ENCODE measurements around the gene AGPAT1. TPM values are rescaled to one million over a fixed set of nuclear protein-coding genes. Genes with fewer than 3 reads are reported as not detected.

The AGPAT1 gene
- total RNA-seq, 1 experiment from 2014 or later = 84.5 TPM

DNA sequence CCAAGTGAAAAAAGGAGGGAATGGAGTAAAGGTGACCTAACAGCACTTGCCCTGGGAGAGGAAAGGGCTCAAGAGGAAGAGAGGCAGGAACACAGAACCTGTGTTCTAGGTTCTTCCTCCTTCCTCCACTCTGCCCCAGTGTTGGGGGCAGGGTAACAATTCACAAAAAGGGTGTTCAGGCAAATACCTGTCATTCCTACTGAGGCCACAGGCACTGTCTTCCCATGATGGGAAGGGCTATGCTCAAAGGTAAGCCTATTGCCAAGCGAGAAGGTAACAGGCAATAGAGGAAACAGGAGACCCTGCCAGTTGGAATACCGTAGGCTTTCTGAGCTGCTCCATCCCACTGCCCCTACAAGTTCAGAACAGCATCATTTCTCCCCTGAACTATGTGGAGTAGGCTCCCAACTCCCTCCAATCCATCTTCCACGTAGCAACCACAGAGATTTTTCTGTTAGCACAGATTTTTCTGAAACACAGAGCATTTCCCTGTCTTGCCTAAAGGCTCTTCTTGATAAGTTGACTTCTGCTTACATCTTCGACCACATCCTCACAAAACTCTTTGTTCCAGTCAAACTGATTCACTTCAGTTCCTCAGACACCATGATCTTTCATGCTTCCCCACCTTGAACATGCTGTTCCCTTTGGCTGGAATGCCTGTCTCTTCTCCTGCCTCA lies 2.7 kb downstream of the AGPAT1 start (continued):
- TF ChIP-seq, protein P1, sequence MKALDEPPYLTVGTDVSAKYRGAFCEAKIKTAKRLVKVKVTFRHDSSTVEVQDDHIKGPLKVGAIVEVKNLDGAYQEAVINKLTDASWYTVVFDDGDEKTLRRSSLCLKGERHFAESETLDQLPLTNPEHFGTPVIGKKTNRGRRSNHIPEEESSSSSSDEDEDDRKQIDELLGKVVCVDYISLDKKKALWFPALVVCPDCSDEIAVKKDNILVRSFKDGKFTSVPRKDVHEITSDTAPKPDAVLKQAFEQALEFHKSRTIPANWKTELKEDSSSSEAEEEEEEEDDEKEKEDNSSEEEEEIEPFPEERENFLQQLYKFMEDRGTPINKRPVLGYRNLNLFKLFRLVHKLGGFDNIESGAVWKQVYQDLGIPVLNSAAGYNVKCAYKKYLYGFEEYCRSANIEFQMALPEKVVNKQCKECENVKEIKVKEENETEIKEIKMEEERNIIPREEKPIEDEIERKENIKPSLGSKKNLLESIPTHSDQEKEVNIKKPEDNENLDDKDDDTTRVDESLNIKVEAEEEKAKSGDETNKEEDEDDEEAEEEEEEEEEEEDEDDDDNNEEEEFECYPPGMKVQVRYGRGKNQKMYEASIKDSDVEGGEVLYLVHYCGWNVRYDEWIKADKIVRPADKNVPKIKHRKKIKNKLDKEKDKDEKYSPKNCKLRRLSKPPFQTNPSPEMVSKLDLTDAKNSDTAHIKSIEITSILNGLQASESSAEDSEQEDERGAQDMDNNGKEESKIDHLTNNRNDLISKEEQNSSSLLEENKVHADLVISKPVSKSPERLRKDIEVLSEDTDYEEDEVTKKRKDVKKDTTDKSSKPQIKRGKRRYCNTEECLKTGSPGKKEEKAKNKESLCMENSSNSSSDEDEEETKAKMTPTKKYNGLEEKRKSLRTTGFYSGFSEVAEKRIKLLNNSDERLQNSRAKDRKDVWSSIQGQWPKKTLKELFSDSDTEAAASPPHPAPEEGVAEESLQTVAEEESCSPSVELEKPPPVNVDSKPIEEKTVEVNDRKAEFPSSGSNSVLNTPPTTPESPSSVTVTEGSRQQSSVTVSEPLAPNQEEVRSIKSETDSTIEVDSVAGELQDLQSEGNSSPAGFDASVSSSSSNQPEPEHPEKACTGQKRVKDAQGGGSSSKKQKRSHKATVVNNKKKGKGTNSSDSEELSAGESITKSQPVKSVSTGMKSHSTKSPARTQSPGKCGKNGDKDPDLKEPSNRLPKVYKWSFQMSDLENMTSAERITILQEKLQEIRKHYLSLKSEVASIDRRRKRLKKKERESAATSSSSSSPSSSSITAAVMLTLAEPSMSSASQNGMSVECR (CRISPR knock-in tag; IDR thresholded peaks at IDR 0.05; ENCODE audit: borderline replicate concordance) = no peak
- TF ChIP-seq, protein P2, sequence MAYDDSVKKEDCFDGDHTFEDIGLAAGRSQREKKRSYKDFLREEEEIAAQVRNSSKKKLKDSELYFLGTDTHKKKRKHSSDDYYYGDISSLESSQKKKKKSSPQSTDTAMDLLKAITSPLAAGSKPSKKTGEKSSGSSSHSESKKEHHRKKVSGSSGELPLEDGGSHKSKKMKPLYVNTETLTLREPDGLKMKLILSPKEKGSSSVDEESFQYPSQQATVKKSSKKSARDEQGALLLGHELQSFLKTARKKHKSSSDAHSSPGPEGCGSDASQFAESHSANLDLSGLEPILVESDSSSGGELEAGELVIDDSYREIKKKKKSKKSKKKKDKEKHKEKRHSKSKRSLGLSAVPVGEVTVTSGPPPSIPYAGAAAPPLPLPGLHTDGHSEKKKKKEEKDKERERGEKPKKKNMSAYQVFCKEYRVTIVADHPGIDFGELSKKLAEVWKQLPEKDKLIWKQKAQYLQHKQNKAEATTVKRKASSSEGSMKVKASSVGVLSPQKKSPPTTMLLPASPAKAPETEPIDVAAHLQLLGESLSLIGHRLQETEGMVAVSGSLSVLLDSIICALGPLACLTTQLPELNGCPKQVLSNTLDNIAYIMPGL (CRISPR knock-in tag; IDR thresholded peaks at IDR 0.05) = no peak
- TF ChIP-seq, protein P3, sequence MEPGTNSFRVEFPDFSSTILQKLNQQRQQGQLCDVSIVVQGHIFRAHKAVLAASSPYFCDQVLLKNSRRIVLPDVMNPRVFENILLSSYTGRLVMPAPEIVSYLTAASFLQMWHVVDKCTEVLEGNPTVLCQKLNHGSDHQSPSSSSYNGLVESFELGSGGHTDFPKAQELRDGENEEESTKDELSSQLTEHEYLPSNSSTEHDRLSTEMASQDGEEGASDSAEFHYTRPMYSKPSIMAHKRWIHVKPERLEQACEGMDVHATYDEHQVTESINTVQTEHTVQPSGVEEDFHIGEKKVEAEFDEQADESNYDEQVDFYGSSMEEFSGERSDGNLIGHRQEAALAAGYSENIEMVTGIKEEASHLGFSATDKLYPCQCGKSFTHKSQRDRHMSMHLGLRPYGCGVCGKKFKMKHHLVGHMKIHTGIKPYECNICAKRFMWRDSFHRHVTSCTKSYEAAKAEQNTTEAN (CRISPR knock-in tag; IDR thresholded peaks at IDR 0.05) = no peak

DNA sequence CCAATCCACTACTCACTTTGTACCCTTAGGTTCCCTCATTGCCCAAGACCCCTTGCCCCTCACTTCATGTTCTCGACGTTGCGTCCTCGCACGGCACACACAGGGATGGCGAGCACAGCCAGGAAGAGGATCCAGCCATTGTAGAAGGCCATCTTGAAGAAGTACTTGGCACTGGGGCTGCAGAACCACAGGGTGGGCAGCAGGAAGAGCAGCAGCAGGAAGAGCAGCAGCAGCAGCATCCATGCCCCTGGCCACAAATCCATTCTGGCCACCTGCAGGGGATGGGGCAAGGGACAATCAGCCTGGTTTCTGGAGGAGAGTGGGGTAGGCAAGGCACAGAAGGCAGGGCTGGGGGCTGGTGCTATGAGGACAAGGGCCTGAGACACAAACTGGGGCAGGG lies 4.7 kb downstream of the AGPAT1 start:
- ChIA-PET POLR2A (no interaction called here), CTCF (interaction anchor here (0.7 kb wide), 1 partner anchor 23 kb away, joined by 3 read pairs; no protein-coding TSS in a partner anchor)
- H3K36me3 Mint-ChIP-seq = peaks cover 33% of the 10 kb centered on the region
- TF ChIP-seq NFATC4 (CRISPR knock-in tag; IDR thresholded peaks at IDR 0.05) (no peak), ZNF263 (CRISPR knock-in tag; IDR thresholded peaks at IDR 0.05; ENCODE audit: low read depth) (no peak), FOXP1 (CRISPR knock-in tag; IDR thresholded peaks at IDR 0.05; ENCODE audit: borderline replicate concordance) (no peak), CREM (CRISPR knock-in tag; IDR thresholded peaks at IDR 0.05) (no peak), SMAD4 (CRISPR knock-in tag; IDR thresholded peaks at IDR 0.05) (no peak), NFE2L1 (CRISPR knock-in tag; IDR thresholded peaks at IDR 0.05) (no peak), GRHL2 (CRISPR knock-in tag; IDR thresholded peaks at IDR 0.05; ENCODE audit: insufficient replicate concordance, severe bottlenecking) (no peak), SMAD3 (CRISPR knock-in tag; IDR thresholded peaks at IDR 0.05; ENCODE audit: borderline replicate concordance) (no peak)
- TF ChIP-seq, protein P4, sequence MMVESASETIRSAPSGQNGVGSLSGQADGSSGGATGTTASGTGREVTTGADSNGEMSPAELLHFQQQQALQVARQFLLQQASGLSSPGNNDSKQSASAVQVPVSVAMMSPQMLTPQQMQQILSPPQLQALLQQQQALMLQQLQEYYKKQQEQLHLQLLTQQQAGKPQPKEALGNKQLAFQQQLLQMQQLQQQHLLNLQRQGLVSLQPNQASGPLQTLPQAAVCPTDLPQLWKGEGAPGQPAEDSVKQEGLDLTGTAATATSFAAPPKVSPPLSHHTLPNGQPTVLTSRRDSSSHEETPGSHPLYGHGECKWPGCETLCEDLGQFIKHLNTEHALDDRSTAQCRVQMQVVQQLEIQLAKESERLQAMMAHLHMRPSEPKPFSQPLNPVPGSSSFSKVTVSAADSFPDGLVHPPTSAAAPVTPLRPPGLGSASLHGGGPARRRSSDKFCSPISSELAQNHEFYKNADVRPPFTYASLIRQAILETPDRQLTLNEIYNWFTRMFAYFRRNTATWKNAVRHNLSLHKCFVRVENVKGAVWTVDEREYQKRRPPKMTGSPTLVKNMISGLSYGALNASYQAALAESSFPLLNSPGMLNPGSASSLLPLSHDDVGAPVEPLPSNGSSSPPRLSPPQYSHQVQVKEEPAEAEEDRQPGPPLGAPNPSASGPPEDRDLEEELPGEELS (CRISPR knock-in tag; IDR thresholded peaks at IDR 0.05) = no peak
- H3K27ac Mint-ChIP-seq = no peak overlapping the region; the same call in 1 of the 2 replicates
- H3K27me3 Mint-ChIP-seq (ENCODE audit: low read depth) = no peaks in the 10 kb centered on the region
- no peak for DNase-seq (ENCODE audit: low spot score)
- no peak for ATAC-seq
- H3K4me3 Mint-ChIP-seq = no peak overlapping the region
- H3K9me3 Mint-ChIP-seq = no peaks in the 10 kb centered on the region
- H3K4me1 Mint-ChIP-seq = peaks cover 29% of the 10 kb centered on the region

DNA sequence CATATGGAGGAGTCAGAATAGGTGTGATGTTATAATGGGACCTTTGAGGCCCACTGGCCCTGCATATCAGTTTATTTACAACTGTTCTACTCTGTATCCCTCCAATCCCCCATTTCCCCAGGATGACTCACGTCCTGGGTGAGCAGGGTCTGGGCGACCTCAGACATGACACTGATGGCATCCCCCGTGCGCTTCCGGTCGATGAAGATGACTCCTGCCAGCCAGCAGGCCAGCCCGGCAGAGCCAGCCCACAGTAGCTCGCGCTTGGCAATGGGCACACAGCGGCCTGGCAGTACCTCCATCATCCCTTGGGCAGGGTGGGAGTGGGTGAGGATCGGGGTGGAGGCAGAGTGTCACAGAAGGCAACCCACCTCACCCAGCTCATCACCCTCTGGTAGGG lies 5.6 kb downstream of the AGPAT1 start:
- ATAC-seq (no peak), DNase-seq (ENCODE audit: low spot score) (no peak)
- H3K4me3 Mint-ChIP-seq = no peak overlapping the region
- no peak overlapping the region for H3K27ac Mint-ChIP-seq
- peaks cover 33% of the 10 kb centered on the region for H3K36me3 Mint-ChIP-seq
- POLR2A ChIA-PET = no interaction called here
- H3K27me3 Mint-ChIP-seq (ENCODE audit: low read depth) = no peaks in the 10 kb centered on the region
- CTCF ChIA-PET = no interaction called here
- H3K4me1 Mint-ChIP-seq = peaks cover 30% of the 10 kb centered on the region
- no peaks in the 10 kb centered on the region for H3K9me3 Mint-ChIP-seq
- TF ChIP-seq FOXK1 (CRISPR knock-in tag; IDR thresholded peaks at IDR 0.05) = no peak
- TF ChIP-seq, protein P5, sequence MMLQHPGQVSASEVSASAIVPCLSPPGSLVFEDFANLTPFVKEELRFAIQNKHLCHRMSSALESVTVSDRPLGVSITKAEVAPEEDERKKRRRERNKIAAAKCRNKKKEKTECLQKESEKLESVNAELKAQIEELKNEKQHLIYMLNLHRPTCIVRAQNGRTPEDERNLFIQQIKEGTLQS (CRISPR knock-in tag; conservative IDR thresholded peaks at IDR 0.05) = no peak
- no peak for TF ChIP-seq SOX15 (CRISPR knock-in tag; IDR thresholded peaks at IDR 0.05)
- TF ChIP-seq, protein P6, sequence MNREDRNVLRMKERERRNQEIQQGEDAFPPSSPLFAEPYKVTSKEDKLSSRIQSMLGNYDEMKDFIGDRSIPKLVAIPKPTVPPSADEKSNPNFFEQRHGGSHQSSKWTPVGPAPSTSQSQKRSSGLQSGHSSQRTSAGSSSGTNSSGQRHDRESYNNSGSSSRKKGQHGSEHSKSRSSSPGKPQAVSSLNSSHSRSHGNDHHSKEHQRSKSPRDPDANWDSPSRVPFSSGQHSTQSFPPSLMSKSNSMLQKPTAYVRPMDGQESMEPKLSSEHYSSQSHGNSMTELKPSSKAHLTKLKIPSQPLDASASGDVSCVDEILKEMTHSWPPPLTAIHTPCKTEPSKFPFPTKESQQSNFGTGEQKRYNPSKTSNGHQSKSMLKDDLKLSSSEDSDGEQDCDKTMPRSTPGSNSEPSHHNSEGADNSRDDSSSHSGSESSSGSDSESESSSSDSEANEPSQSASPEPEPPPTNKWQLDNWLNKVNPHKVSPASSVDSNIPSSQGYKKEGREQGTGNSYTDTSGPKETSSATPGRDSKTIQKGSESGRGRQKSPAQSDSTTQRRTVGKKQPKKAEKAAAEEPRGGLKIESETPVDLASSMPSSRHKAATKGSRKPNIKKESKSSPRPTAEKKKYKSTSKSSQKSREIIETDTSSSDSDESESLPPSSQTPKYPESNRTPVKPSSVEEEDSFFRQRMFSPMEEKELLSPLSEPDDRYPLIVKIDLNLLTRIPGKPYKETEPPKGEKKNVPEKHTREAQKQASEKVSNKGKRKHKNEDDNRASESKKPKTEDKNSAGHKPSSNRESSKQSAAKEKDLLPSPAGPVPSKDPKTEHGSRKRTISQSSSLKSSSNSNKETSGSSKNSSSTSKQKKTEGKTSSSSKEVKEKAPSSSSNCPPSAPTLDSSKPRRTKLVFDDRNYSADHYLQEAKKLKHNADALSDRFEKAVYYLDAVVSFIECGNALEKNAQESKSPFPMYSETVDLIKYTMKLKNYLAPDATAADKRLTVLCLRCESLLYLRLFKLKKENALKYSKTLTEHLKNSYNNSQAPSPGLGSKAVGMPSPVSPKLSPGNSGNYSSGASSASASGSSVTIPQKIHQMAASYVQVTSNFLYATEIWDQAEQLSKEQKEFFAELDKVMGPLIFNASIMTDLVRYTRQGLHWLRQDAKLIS (CRISPR knock-in tag; IDR thresholded peaks at IDR 0.05; ENCODE audit: borderline replicate concordance) = no peak
- TF ChIP-seq GABPB1 (CRISPR knock-in tag; IDR thresholded peaks at IDR 0.05) = no peak
- TF ChIP-seq, protein P7, sequence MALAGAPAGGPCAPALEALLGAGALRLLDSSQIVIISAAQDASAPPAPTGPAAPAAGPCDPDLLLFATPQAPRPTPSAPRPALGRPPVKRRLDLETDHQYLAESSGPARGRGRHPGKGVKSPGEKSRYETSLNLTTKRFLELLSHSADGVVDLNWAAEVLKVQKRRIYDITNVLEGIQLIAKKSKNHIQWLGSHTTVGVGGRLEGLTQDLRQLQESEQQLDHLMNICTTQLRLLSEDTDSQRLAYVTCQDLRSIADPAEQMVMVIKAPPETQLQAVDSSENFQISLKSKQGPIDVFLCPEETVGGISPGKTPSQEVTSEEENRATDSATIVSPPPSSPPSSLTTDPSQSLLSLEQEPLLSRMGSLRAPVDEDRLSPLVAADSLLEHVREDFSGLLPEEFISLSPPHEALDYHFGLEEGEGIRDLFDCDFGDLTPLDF (CRISPR knock-in tag; IDR thresholded peaks at IDR 0.05) = no peak
- TF ChIP-seq GRHL2 (CRISPR knock-in tag; IDR thresholded peaks at IDR 0.05; ENCODE audit: insufficient replicate concordance, severe bottlenecking) = no peak

Measured in WTC11 (cell line).